PC-3 (cell line): ENCODE results near the gene PHLDB1. TPM values are rescaled to one million over a fixed set of nuclear protein-coding genes. Genes with fewer than 3 reads are reported as not detected.

Experiments used
- ATAC-seq: fragments of 200-7000 bp; cut with Tn5 transposase; 2 replicates; pipeline ENCODE4 v1.9.1; 2020; ENCODE audit warnings: mild to moderate bottlenecking, moderate library complexity
- BruUV-seq: library from RNA; stranded (reverse); fragments of 400-500 nt; replicated peaks from 2 replicates; lab custom pipeline; 2021; lab: Mats Ljungman, UMichigan
- CTCF ChIA-PET: fragments of 300-600 bp; sonication (Branson Sonifier 250); formaldehyde crosslinking; loops from one replicate; lab custom pipeline; 2022; ENCODE audit warnings: antibody characterized with exemption; lab: Charles Lee
- POLR2A ChIA-PET: fragments of 300-600 bp; sonication (Branson Sonifier 250); formaldehyde crosslinking; loops from one replicate; lab custom pipeline; 2022; ENCODE audit warnings: antibody characterized with exemption; ENCODE audit not compliant: unreplicated experiment; lab: Charles Lee
- DNase-seq: peaks from one replicate; pipeline ENCODE4 v3.0.0-alpha.2; 2015
- H2AFZ ChIP-seq: fragments of 300-600 bp; sonication (generic); 2 replicates; pipeline ENCODE4 v1.6.0; 2016; ENCODE audit warnings: antibody characterized with exemption, low read length
- H3F3A ChIP-seq: fragments of 300-600 bp; sonication (generic); one replicate; pipeline ENCODE4 v1.6.0; 2017; ENCODE audit warnings: antibody characterized with exemption, low read length, control low read depth, mild to moderate bottlenecking; ENCODE audit not compliant: unreplicated experiment
- H3K27ac ChIP-seq: fragments of 300-600 bp; sonication (generic); 2 replicates; pipeline ENCODE4 v1.5.1; 2016; ENCODE audit warnings: mild to moderate bottlenecking, low read length
- H3K27me3 ChIP-seq: fragments of 300-600 bp; sonication (generic); 2 replicates; pipeline ENCODE4 v1.6.1; 2016; ENCODE audit warnings: low read length, mixed read lengths
- H3K36me3 ChIP-seq: fragments of 300-600 bp; sonication (generic); 2 replicates; pipeline ENCODE4 v1.6.1; 2016; ENCODE audit warnings: low read depth, mixed run types, low read length, mixed read lengths
- H3K4me1 ChIP-seq: fragments of 300-600 bp; sonication (generic); 2 replicates; pipeline ENCODE4 v1.5.1; 2016; ENCODE audit warnings: low read length; ENCODE audit not compliant: insufficient read depth
- H3K4me2 ChIP-seq: fragments of 300-600 bp; sonication (generic); 2 replicates; pipeline ENCODE4 v1.6.0; 2016; ENCODE audit warnings: low read length
- H3K4me3 ChIP-seq: fragments of 300-600 bp; sonication (generic); 2 replicates; pipeline ENCODE4 v1.5.1; 2016; ENCODE audit warnings: mild to moderate bottlenecking, low read length, mixed read lengths
- H3K79me2 ChIP-seq: fragments of 300-600 bp; sonication (generic); 2 replicates; pipeline ENCODE4 v1.6.1; 2017; ENCODE audit warnings: low read length, mixed read lengths
- H3K9ac ChIP-seq: fragments of 300-600 bp; sonication (generic); 2 replicates; pipeline ENCODE4 v1.6.0; 2016; ENCODE audit warnings: mild to moderate bottlenecking, low read length
- H3K9me2 ChIP-seq: fragments of 300-600 bp; sonication (generic); replicated peaks from 2 replicates; pipeline ENCODE4 v1.6.1; 2016; ENCODE audit warnings: mixed run types, low read length, mixed read lengths
- H3K9me3 ChIP-seq: fragments of 300-600 bp; sonication (generic); 2 replicates; pipeline ENCODE4 v1.6.1; 2016; ENCODE audit warnings: low read length, mixed read lengths
- H4K20me1 ChIP-seq: fragments of 300-600 bp; sonication (generic); 2 replicates; pipeline ENCODE4 v1.6.1; 2016; ENCODE audit warnings: low read length, mixed read lengths
- CTCF ChIP-seq: fragments of 300-600 bp; sonication (generic); conservative IDR thresholded peaks from 2 replicates; pipeline ENCODE4 v1.5.1; 2017; ENCODE audit warnings: antibody characterized with exemption, low read depth, mild to moderate bottlenecking, low read length
- EZH2 ChIP-seq: fragments of 300-600 bp; sonication (generic); IDR thresholded peaks from one replicate; pipeline ENCODE4 v1.6.1; 2017; ENCODE audit warnings: antibody characterized with exemption, mild to moderate bottlenecking, low read length; ENCODE audit not compliant: unreplicated experiment
- EZH2phosphoT487 ChIP-seq: fragments of 300-600 bp; sonication (generic); IDR thresholded peaks from 2 replicates; pipeline ENCODE4 v1.6.1; 2018; ENCODE audit warnings: mild to moderate bottlenecking, antibody characterized with exemption, low read length, borderline replicate concordance
- intact Hi-C: fragments of 100-400 bp; cut with micrococcal nuclease; formaldehyde crosslinking; loops from 2 replicates; pipeline ENCODE4 v1.9.0; 2023
- total RNA-seq: library from RNA; depleted of rRNA; stranded (reverse); fragments of >200 nt; gene quantifications from 2 replicates; pipeline ENCODE4 v1.2.3, GENCODE V29; 2014

The PHLDB1 gene
- total RNA-seq, 1 experiment from 2014 or later, result 36.1 TPM

GRCh38 chr11:118596224-118597146 is 10.9 kb upstream of the PHLDB1 start:
- TF ChIP-seq EZH2 (no peak), CTCF (no peak), EZH2phosphoT487 (no peak)
- Histone ChIP-seq H2AFZ (no peak overlapping the region), H3F3A (no peaks in the 10 kb centered on the region), H3K4me2 (no peak overlapping the region), H3K36me3 (peaks cover 56% of the 10 kb centered on the region), H3K9me2 (no peaks in the 10 kb centered on the region), H3K27me3 (no peaks in the 10 kb centered on the region), H3K9me3 (no peaks in the 10 kb centered on the region), H3K9ac (no peak overlapping the region), H4K20me1 (no peaks in the 10 kb centered on the region), H3K79me2 (no peaks in the 10 kb centered on the region), H3K4me3 (no peak overlapping the region), H3K4me1 (no peaks in the 10 kb centered on the region), H3K27ac (no peak overlapping the region)
- ChIA-PET POLR2A (no interaction called here), CTCF (no interaction called here)
- no TSS peak for BruUV-seq
- intact Hi-C loops, result no loop called here
- DNase-seq (no peak), ATAC-seq (no peak)

GRCh38 chr11:118597556-118597955 is 9.9 kb upstream of the PHLDB1 start:
- Histone ChIP-seq H3K4me1 (no peaks in the 10 kb centered on the region), H3K9me3 (no peaks in the 10 kb centered on the region), H3K27me3 (no peaks in the 10 kb centered on the region), H3K27ac (no peak overlapping the region), H3K79me2 (no peaks in the 10 kb centered on the region), H4K20me1 (no peaks in the 10 kb centered on the region), H3K4me2 (no peak overlapping the region), H3K9ac (no peak overlapping the region), H2AFZ (no peak overlapping the region), H3K36me3 (peaks cover 60% of the 10 kb centered on the region), H3K9me2 (no peaks in the 10 kb centered on the region), H3K4me3 (no peak overlapping the region), H3F3A (no peaks in the 10 kb centered on the region)
- DNase-seq (no peak), ATAC-seq (no peak)
- no peak for TF ChIP-seq CTCF
- no peak for TF ChIP-seq EZH2
- TF ChIP-seq EZH2phosphoT487, result no peak
- ChIA-PET POLR2A (no interaction called here), CTCF (no interaction called here)
- intact Hi-C loops, result no loop called here
- no TSS peak for BruUV-seq

- no peak overlapping the region for H3K27ac ChIP-seq
- TSS peak; percentile 43 for BruUV-seq
- ATAC-seq, result peak; percentile 13
Observed at GRCh38 chr11:118602331-118602730, 5.1 kb upstream of the PHLDB1 start.

More at GRCh38 chr11:118602331-118602730, 5.1 kb upstream of the PHLDB1 start:
- POLR2A ChIA-PET, result no interaction called here
- no peak for DNase-seq
- Histone ChIP-seq H3K9me2 (no peaks in the 10 kb centered on the region), H3K9ac (no peak overlapping the region), H3K4me3 (no peak overlapping the region), H2AFZ (no peak overlapping the region), H3K27me3 (no peaks in the 10 kb centered on the region), H3K4me1 (no peaks in the 10 kb centered on the region), H4K20me1 (no peaks in the 10 kb centered on the region), H3K79me2 (no peaks in the 10 kb centered on the region), H3K9me3 (no peaks in the 10 kb centered on the region), H3K36me3 (peaks cover 34% of the 10 kb centered on the region), H3K4me2 (no peak overlapping the region), H3F3A (no peaks in the 10 kb centered on the region)
- TF ChIP-seq CTCF, result no peak
- TF ChIP-seq EZH2phosphoT487, result no peak
- TF ChIP-seq EZH2, result no peak
- CTCF ChIA-PET, result interaction anchor here (0.6 kb wide), 1 partner anchor 54 kb away, joined by 3 read pairs; no protein-coding TSS in a partner anchor
- intact Hi-C loops, result no loop called here
